HG03097 (cell line): Measurements from ENCODE around the gene CERS5.
"Not testable (repeated sequence)": the region's sequence is repeated elsewhere in the genome, so short reads cannot be mapped to it uniquely, and the experiment has no call there.

Experiments
- ATAC-seq: cut with Tn5 transposase; IDR thresholded peaks from one replicate; pipeline ENCODE4 v1.9.1; 2021; ENCODE audit not compliant: unreplicated experiment, low FRiP score

CERS5 gene

DNA sequence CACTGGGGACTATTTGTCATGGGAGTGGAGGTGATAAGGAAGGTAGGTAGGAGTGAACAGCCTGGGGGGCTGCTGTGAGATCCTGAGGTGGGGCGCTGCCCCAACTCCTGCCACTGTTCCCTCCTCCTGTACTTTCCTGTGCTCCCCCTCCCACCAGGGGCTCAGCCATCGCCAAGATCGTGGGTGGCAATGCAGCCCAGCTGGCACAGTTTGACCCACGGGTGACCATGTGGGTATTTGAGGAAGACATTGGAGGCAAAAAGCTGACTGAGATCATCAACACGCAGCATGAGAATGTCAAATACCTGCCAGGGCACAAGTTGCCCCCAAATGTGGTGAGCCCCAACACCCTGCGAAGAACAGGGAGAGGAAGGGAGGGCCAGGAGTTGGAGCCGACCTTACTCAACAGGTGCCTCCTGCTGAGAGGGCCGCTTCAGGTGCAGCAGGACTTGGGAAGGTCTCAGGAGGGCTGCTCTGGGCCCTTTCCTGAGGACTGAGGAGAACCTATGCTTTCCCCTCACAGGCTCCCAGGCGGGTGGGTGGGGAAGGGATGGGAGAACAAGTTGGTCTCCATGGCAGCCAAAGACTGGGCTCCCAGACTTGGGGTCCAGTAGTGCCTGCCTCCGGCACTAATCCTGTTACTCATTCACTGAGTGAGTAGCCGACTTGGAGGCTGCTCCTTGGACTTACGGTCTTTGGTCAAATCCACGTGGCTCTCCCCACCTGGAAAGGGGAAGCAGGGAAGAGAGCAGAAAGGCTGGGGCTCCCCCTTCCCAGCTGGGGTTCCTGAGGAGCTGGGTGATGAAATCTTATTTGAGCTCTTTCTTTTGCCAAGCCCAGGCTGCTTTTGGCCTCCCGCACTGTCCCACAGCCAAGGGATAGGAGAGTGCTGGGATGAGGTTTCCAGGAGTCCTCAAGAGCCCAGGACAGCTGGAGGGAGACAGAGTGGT, 62.5 kb downstream of the CERS5 start:
- no peak for ATAC-seq

DNA sequence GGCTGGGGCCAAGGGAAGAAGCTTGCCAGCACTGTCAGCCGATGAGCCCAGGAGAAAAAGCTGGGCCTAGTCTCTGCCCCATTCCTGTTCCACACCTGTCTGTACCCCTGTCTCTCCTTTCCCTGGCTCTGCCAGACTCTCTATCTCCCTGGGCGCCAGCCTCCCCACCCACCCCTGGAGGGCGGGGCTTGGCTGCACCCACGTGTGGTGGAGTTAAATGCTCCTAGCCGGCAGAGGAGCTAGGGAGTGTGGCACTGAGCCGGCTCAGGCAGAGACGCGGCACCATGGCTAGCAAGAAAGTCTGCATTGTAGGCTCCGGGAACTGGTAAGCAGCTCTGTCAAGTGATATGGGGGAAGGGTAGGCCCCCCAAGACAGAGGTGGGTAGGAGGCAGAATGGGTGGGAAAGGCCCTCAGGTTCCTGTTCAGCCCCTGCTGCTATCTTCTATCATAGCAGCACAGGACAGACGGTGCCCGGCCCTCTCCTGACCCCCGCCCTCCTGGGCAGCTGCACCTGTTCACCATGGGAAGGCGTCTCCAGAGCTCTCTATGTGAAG, 63.3 kb downstream of the CERS5 start, which contains the start of gene GPD1:
Gene GPD1, plus strand, starts transcription at position 242 of the 555 bp plus-strand sequence. Its CDS starts 43 bp downstream, at position 285.
- no peak for ATAC-seq

DNA sequence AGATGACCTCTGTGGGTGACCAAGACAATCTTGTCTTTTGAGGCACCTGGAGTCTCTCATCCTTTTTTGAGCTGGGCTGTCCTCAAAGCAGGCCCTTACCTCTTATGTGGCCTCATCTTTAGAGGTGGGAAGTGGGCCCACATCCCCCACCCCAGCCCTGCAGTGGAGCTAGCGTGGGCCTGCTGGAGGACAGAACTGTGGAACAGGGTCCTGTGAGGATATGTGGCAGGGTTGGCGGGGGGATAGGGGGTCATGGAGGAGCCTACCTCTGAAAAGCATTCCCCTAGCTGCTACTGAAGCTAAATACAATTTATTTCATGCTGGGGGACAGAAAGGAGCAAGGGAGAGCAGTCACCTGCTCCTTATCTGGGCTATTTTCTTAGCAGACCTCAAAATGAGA, 63.8 kb downstream of the CERS5 start:
- no peak for ATAC-seq

DNA sequence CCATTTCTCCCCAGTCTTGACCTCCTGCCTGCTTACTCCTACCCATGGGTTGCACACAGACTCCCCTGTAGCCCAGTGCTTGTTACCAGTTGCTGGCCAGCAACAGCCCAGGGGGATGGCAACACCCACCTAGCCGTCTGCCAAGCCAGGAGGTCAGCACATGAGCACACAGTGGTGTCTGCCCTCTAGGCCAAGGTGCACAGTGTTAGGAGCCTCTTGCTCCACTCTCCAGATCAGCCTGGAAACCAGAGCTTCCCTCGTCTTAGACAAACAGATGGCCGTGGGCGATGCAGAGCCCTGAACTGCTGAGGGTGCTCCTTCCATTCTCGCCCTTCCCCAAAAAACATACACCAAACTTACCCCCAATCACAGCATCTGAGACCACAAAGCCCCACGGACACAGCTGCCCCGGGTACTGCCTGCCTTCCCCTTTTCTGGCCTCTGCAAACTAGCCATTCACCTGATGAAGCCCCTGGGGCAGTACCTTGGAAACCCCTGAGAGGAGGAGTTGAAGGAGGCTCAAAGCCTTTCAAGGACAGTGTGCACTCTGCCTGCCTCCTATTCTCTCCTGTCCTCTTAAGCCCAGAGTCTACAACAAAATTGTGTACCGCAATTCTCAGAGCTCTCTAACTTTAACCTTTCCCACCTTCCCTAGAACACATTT, 64.4 kb downstream of the CERS5 start:
- no peak for ATAC-seq

- ATAC-seq = no peak
Observed at GRCh38 chr12:50102131-50102531, 65.0 kb downstream of the CERS5 start.

DNA sequence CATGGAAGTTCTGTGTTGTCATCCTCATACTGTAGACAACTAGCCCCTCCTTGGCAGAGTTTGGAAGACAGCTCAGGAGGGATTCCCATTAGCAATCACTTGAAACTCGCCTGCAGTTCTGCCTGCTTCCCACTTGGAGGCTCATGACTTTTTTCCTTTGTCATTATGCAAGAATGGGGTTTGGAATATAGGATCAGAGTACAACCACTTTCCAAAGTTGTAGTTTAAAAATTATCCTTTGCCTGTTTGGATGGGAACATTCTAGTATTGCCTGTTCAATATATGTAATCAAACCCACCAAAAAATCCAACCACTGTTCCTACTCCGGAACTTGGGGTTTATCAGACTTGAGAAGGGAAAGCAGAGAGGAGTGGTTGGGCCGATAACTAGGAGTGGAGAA, 65.5 kb downstream of the CERS5 start:
- no peak for ATAC-seq

DNA sequence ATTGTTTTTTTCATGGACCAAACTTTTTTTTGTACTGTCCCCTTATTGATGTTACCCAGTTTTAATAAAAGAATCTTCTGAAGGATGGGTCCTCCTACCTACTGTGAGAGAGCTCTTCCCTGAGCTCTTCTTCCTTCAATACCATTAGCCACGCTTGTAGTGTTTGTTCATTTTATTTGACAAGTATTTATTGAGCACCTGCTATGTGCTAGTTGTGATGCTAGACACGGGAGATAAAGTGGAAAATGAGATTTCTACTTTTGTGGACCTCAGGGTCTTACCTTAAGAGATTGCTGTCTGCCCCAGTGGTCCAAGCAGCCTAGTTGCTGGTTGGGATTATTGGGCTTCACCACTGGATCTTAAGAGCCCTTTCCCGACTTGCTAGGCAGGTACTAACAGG, 66.6 kb downstream of the CERS5 start:
- ATAC-seq = no peak

- no peak for ATAC-seq
Observed at GRCh38 chr12:50099302-50100008, 67.7 kb downstream of the CERS5 start.

DNA sequence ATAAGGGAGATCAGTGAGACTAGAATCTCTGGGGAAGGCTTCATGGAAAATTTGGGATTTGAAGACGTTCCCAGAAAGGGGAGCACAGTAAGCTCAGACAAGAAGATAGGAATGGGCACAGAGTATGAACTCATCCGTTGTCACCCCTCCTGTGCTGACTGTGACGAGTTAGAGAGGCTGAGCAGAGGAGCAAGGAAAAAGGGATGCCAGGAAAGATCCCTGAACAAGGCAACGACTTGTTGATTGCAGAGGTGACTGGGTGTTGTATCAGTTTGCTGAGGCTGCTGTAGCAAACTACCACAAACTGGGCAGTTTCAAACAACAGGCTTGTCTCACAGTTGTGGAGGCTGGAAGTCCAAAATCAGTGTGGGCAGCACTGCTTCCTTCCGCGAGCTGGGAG, 69.2 kb downstream of the CERS5 start:
- no peak for ATAC-seq

DNA sequence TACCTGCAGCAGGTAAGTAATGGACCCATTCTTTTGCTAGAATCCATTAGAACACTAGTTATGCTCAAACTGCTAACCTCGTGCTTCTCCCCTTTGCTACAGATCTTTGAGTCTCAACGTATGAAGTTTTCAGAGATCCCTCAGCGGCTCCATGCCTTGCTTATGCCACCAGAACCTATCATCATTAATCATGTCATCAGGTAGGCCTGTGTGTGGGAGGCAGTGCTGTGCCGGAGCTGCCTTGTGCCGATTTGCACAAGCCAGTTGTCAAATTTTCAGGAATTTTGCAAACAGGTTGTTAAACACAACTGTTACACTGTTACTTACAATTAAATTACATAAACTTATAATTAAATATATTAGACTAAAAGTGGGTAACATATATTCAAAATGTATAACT, 76.8 kb downstream of the CERS5 start:
- no peak for ATAC-seq

- no peak for ATAC-seq
Observed at GRCh38 chr12:50089730-50090129, 77.4 kb downstream of the CERS5 start.

DNA sequence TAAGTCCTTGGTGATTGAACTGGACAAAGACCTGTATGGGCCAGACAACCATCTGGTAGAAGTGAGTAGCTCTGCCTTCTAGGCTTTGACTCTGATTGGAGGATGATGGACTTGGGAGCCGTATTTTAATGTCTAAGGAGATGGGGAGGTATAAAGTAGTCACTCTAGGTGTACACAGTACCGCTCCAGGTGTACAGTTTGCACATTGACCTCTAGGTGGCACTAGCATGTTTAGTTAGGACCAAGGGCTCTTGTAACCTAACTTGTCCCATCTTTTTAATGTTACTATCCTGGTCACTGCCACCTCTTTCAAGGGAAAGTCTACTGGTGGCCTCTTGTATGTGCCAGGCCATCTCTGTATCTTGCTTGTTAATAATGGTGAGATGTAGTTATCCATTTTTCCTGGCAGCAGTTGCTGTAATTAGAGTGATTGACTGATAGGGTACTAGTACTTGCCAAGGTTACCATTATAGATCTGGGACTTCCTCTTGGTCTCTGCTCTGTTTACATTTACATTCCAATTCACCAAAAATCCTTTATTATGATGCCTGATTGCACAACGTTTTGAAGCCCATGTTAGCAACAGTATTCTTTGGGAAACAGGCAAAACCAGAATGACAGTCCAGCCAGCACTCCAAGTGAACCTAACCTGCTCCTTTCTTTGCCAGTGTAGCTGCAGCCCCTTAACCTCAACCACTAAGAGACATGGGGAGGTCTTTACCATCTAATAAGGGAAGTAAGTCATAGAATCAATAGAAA, 78.4 kb downstream of the CERS5 start:
- no peak for ATAC-seq

- no peak for ATAC-seq
Observed at GRCh38 chr12:50087995-50088394, 79.2 kb downstream of the CERS5 start.

DNA sequence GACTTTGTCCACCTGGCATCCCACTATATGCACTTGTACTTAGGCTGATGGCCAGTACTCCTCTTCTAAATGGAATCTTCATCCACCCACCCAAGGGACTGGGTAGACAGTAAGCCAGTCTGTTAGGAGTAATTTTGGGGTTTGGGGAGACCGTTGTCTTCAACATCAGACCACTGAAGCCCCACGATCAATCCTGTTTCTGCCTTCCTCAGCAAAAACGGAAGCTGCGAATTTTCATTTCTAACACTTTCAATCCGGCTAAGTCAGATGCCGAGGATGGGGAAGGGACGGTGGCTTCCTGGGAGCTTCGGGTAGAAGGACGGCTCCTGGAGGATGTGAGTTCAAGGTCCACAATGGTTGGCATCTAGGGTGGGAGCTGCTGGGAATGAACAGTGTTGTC, 80.0 kb downstream of the CERS5 start:
- ATAC-seq = no peak

DNA sequence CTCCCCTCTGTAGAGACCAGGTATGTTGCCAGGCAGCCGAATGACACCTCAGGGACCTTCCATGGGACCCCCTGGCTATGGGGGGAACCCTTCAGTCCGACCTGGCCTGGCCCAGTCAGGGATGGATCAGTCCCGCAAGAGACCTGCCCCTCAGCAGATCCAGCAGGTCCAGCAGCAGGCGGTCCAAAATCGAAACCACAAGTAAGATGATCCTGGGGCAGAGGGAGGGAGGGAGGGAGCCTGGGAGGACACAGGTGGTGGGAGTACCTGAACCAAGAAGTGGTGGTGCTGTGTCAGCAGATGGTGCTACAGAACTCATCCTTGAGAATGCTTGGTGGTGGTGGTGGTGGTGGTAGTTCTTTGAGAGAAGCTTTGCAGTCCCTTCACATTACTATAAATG, 81.0 kb downstream of the CERS5 start:
- no peak for ATAC-seq

DNA sequence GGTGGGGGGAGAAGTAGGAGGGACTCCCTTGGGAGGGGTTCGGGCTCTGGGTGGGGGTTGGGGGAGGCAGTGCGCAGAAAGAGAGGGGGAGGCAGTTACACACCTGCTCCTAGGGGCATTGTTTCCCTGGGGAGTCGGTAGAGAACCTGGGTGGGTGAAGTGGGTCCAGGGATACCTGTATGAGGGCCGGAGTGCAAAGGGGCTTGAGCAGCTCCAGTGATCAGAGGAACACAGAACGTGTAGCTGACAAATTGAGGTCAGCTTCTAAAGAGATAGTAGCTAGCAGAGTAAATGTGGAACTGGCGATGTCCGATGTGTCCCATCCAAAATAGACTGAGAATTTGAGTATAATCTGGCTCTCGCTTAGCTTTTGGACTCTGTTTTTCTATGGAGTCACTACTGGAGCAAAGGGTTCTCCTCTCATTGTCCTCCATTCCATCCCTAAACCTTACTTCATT, 81.5 kb downstream of the CERS5 start:
- ATAC-seq = peak; percentile 7

- peak; percentile 71 for ATAC-seq
Observed at GRCh38 chr12:50084775-50085614, 82.2 kb downstream of the CERS5 start, which contains the start of gene SMARCD1. SMARCD1 (plus strand) TSS chr12:50085342; CDS start chr12:50085370, 28 bp downstream.

DNA sequence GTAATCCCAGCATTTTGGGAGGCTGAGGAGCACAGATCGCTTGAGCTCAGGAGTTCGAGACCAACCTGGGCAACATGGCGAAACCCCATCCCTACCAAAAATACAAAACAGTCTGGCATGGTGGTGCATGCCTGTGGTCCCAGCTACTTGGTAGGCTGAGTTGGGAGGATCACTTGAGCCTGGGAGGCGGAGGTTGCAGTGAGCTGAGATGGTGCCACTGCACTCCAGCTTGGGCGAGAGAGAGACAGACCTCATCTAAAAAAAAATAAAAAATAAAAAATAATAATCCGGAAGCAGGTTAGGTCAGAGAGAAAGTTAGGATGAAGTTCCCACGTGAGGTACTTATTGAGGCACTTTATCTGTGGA, 82.8 kb downstream of the CERS5 start:
- not testable (repeated sequence) for ATAC-seq

- ATAC-seq = no peak
Observed at GRCh38 chr12:50083301-50083700, 83.9 kb downstream of the CERS5 start.
